Measurements from ENCODE around the gene TTC1.

TTC1 gene

DNA sequence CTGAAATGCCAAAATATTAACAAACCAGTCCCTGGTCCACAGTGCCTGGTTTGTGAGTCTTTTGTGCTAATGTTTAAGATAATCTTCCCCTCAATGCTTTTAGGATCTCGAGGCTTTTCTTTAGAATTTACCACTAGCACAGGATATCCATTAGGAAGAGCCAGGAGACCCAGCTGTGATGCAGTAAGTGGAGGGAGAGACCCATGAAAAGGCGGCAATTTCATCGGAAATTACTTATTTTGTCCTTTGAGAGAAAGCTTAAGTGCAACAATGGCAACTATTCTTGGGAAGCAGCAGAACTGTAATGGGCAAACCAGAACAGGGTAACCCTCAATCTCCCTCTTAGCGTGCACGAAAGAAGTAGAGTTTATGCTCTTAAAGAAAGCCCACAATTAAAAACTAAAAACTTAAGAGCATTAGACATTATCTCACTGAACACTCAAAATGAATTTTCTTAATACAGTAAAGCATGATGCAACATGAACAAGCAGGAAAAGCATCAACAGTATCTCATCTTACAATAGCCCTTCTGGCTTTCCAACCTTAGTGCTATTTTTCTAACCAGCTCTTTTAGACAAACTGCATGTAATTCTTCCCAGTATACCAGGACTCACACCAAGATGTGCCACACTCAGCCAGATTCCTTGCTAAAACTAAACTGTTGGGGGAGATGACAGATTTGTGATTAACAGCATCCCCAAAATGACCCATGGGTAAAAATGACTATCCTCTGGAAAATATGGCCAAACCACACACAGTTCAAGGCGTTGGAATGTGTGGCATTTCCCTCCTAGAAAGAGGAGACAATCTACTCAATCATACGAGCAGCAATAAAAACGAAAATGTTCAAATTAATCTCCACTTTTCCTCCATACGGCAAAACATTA, 73.9 kb downstream of the TTC1 start:
- no peak for DNase-seq (ENCODE audit: extremely low read depth in 1 of 2, low read depth in 1 of 2)

DNA sequence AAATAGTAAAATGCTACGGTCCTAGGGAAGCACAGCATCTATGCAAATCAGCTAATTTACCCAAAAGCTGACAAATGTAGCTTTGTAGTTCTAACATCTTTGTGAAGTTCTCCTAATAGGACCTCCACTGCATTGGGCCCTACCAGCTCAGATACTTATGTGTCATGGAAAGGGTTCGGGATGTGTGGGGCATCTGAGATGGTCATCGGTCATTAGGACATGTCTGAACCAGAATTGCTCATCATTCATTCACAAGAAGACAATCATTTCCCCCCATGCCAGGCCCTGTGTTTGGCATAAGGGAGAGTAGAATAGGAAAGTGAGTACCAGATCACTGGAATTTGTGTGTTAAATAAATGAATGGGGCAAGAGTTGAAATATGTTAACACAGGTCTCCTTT, 74.6 kb downstream of the TTC1 start:
- no peak for DNase-seq (ENCODE audit: extremely low read depth in 1 of 2, low read depth in 1 of 2)

DNA sequence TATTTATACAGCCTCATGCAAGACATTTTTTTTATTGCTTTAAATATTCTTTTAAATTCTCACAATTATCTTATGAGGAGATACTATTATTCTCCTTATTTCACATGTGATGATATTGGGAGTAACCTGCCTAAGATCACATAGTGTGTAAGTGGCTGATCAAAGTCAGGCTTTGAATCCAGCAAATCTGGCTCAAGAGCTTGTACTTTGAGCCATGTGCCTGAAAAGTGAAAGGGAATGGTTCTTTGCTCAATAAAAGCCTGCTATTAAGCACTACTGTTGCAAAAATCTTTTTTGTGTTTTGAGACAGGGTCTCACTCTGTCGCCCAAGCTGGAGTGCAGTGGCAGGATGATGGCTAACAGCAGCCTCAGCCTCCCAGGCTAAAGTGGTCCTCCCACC, 75.2 kb downstream of the TTC1 start:
- no peak for DNase-seq (ENCODE audit: extremely low read depth in 1 of 2, low read depth in 1 of 2)

DNA sequence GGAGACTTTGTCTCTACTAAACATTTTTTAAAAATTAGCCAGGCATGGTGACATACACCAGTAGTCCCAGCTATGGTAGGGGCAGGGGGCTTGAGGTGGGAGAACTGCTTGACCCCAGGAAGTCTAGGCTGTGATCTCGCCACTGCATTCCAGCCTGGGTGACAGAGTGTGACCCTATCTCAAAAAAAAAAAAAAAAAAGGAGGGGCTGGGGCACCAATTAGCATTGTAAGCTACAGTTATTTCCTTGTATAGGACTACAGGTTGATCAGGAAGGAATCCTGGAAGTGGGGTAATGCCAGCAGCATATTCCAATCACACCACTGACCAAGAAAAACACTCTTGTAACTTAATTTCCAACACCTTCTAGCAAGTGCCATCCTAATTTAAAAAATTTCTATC, 78.3 kb downstream of the TTC1 start:
- no peak for DNase-seq (ENCODE audit: extremely low read depth in 1 of 2, low read depth in 1 of 2)

DNA sequence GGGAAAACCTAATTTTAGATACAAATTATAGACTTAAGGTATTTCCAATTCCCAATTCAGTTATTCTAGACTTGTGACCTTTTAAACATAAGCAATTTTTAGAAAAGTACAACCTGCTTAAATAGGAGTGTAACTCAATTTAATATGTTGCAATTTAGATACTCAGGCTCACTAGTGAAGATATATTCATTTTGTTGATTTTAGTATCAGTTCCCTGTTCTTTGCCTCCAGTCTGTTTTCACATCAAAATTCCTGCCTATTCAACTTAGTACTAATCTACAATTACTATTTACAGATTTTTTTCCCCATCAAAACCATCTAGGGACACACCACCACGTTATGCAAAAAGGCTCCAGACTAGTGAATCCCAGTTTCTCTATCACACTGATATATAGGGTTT, 79.9 kb downstream of the TTC1 start:
- no peak for DNase-seq (ENCODE audit: extremely low read depth in 1 of 2, low read depth in 1 of 2)

DNA sequence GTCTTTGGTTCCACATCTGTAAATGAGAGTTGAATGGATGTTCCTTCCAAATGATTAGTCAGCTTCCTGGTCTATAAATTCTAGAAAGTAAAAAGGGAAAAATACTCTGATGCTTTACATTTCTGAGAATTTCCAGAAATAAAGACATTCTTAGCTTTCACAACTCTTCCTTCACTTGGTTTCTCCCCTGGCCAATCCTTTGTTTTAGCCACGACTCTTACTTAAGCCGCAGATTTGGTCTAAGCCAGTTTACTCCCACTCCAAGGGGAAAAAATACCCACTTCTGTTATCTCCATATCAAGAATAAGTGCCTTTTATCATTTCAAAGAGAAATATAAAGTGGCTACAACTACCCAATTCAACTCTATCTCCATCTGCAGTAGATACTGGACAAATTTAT, 80.6 kb downstream of the TTC1 start:
- no peak for DNase-seq (ENCODE audit: extremely low read depth in 1 of 2, low read depth in 1 of 2)

DNA sequence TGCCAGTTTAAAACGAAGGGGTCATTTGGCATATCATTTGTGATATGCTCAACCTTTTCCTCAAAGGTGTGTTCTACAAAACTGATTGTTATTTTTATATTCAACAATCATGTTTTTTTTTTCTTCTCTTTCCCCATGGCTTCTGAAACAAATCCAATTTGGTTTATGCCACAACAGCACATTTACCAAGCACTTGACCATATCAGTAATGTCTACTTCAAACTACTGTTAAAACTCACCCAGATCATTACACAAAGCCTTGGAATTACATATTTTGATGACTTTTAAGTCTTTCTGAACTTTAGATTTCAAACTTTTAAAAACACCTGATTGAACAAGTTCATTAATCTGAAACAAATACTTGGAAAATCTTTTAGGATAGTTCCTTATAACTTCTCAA, 81.1 kb downstream of the TTC1 start:
- no peak for DNase-seq (ENCODE audit: extremely low read depth in 1 of 2, low read depth in 1 of 2)

DNA sequence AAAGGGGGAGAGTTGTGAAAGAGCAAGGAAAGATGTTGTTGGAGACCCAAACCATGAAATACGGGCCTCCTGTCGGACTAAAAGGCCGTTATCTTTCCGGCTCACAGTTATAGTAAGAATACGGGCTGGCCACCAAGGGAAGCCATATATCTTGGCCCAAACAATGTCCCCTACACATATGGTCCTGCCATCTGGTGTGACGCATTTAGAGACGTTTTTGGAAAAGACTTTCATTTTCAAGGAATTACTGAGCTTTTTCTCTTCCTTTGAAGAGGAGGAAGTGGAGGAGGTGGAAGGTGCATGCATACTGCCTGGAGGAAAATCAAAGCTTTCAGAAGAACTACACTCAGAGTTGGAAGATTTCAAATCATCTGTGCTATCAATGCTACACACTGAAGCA, 83.6 kb downstream of the TTC1 start:
- no peak for DNase-seq (ENCODE audit: extremely low read depth in 1 of 2, low read depth in 1 of 2)

DNA sequence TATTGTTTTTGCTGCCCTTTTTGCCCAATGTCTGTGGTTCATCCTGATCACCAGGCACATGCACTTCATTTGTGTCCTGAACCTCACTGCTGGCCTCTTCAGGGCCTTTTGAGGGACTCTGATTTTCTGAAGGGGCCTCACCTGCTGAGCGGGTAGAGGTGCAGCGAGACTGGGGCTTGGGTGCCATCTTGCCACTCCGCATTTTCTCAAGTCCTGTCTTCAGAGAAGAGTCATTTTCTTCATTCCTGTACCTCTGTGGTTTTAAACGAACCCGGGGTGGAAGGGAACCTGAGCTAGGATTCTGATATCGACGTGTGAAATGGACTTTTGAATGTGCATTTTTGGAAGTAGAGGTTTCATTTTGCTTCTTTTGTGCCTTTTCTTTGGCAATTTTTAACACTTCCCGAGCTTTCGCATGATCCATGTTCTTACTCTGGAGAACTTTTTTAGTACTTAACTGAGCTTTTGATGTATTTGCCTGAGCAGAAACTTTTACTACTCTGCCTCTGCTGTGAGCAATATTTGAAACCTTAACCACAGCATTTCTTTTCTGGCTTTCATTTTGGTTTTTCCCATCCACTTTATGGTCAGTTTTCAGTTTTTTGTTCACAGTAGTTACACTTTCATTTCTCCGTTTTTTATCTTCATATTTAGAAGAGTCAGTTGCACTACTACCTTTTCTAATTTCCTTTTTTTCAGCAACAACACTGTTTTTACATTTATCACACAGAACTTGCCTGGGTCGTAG, 84.2 kb downstream of the TTC1 start:
- DNase-seq (ENCODE audit: extremely low read depth in 1 of 2, low read depth in 1 of 2): no peak

DNA sequence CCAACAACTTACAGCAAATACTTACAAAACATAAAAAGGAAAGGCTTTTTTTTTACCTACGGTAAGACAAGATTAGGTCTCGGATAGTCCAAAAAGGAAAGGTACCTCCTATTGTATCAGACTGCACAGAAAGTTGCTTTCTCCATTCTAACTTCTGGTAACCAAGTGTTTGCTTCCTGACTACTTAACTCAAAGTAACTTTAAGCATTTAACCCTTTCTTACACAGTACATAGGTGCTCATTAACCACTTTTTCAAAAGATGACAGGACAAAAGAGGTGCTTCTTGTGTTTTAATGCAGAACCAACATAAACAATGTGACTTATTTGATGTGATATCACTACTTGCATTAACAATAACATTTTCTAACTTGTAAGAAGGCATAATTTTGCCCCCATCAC, 87.2 kb downstream of the TTC1 start:
- DNase-seq (ENCODE audit: extremely low read depth in 1 of 2, low read depth in 1 of 2): no peak

DNA sequence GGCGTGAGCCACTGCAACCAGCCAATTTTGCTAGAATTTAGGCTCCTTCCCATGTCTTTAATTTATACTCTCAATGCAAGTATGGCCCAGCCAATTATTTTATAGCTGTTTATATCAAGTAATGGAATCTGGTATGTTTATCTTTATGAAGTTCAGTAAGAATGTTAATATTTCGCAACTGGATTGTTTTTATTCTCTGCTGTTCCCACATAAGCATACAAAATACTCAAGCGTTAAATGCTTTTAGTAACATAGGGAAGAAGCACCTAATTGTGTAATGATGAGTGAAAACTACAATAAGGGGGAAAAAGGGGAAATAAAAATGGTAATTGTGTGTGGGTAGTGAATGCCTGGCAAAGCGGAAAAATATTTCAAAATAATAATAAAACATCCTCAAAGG, 89.1 kb downstream of the TTC1 start:
- DNase-seq (ENCODE audit: extremely low read depth in 1 of 2, low read depth in 1 of 2): no peak

DNA sequence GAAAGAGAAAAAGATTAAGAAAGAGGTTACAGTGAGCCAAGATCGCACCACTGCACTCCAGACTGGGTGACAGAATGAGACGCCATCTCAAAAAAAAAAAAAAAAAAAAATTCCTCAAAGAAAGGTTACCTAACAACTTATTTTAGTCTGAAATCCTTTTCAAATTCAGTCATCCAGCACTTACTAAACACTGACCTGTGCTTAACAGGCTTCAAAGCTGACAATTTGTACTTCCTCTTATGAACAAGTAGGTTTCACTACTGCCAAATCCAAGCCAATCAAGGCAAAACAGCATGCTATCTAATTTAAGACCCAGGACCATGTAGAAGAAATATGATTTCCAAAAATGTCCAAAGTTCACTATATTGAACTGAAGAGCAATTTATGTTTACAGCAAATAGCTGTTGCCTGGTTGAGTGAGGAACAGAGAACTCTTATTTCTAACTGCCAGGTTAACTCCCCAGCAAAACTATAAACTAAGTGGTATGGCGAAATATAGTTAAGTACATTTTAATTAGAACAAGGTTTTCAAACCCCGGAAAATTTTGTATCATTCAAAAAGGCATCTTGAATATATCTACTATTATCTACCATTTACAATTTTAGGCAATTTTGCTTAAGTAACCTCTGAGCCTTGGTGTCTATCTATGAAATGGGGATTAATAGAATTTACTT, 96.9 kb downstream of the TTC1 start:
- no peak for DNase-seq (ENCODE audit: extremely low read depth in 1 of 2, low read depth in 1 of 2)

DNA sequence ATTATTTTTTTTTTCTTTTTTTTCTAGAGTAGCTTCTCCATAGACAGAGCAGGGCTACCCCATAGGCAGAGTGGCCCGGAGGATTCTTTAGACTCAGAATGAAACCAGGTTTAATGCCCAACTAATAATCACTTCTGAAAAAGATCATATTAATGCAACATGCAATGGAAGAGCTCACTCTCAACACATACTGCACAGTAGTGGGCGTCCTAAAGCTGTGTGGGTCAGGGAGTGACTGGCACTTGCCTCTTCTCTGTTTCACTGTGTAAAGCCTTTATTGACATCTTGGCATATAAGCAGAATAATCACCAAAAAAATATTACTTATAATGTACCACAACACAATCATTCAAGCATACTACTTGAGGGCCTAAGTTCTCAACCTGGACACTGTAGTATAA, 99.2 kb downstream of the TTC1 start:
- no peak for DNase-seq (ENCODE audit: extremely low read depth in 1 of 2, low read depth in 1 of 2)
